ENCODE data around the gene PHF21B. TPM values are rescaled to one million over a fixed set of nuclear protein-coding genes. Genes with fewer than 3 reads are reported as not detected.

The PHF21B gene
- total RNA-seq, 1 donor from 2014 or later, result 19.0 TPM

DNA sequence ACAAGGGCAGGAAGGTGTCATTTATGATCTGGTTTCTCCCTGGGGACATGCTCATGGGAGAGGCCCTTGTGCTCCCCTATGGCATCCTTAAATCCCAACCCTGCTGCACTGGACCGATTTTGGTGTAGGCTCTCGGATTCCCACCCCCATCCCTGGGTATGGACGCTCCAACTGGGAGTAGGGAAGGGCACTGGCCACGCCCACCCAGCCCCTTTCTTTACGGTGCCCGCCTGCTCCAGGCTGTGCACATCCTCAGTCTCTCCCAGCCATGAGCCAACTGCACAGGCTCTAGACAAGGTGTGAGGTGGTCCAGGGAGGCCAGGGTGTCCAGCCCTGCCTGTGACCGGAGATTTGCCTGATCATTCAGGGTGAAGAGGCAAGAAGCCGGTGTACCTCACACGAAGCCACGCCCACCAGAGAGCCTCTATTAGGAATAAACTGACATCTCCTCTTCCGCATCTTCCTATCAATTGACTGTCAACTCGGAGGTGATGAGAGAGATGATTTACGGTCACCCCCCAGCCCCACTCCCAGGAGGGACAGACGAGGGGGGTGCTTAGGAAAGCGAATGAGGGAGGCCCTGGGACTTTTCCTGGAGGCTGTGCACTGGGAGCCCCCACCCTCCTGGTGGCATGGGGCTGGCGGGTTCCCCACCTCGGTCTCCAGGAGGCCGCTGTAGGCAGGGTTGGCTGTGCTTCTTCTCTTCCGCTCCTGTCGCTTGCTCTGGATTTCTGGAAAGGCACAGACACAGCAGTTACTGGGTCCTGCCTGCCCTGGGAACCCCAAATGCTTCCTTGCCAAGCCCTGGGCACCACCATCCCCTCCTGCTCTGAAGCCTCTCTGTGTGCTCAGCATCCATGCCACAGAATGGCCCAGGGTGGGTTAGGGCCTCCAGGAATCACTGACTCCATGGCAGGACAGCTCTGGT, 116.7 kb downstream of the PHF21B start:
- Mint-ChIP-seq H3K4me1 (ENCODE audit: unreplicated experiment) (no peaks in the 10 kb centered on the region), H3K9me3 (no peaks in the 10 kb centered on the region), H3K27ac (no peak overlapping the region), H3K27me3 (no peaks in the 10 kb centered on the region), H3K4me3 (no peak overlapping the region), H3K36me3 (no peaks in the 10 kb centered on the region)
- DNase-seq (ENCODE audit: extremely low spot score, unreplicated experiment), result no peak
- TF ChIP-seq, protein P1, sequence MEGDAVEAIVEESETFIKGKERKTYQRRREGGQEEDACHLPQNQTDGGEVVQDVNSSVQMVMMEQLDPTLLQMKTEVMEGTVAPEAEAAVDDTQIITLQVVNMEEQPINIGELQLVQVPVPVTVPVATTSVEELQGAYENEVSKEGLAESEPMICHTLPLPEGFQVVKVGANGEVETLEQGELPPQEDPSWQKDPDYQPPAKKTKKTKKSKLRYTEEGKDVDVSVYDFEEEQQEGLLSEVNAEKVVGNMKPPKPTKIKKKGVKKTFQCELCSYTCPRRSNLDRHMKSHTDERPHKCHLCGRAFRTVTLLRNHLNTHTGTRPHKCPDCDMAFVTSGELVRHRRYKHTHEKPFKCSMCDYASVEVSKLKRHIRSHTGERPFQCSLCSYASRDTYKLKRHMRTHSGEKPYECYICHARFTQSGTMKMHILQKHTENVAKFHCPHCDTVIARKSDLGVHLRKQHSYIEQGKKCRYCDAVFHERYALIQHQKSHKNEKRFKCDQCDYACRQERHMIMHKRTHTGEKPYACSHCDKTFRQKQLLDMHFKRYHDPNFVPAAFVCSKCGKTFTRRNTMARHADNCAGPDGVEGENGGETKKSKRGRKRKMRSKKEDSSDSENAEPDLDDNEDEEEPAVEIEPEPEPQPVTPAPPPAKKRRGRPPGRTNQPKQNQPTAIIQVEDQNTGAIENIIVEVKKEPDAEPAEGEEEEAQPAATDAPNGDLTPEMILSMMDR (conservative IDR thresholded peaks at IDR 0.05), result no peak

DNA sequence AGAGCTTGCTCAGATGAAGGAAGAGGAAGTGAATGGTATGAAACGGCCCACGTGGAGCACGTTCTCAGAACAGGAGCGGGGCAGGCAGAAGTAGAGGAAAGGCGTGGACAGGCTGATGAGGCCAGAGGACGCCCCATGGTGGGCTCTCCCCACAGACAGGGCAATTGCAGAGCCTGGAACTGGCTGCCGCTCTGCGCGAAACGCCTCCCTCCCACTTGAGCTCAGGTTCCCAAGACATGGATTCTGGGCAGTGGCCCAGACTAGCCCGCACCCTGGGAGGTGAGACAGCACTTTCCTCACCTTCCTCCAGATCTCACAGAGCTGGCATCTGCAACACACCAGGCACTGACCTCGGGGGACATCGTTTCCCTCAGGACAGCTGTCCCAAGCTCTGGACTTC, 117.6 kb downstream of the PHF21B start:
- no peaks in the 10 kb centered on the region for H3K27me3 Mint-ChIP-seq
- H3K9me3 Mint-ChIP-seq, result no peaks in the 10 kb centered on the region
- no peak overlapping the region for H3K27ac Mint-ChIP-seq
- no peak for DNase-seq (ENCODE audit: extremely low spot score, unreplicated experiment)
- TF ChIP-seq, protein P1 (conservative IDR thresholded peaks at IDR 0.05), result no peak
- H3K4me1 Mint-ChIP-seq (ENCODE audit: unreplicated experiment), result no peaks in the 10 kb centered on the region
- no peaks in the 10 kb centered on the region for H3K36me3 Mint-ChIP-seq
- no peak overlapping the region for H3K4me3 Mint-ChIP-seq

DNA sequence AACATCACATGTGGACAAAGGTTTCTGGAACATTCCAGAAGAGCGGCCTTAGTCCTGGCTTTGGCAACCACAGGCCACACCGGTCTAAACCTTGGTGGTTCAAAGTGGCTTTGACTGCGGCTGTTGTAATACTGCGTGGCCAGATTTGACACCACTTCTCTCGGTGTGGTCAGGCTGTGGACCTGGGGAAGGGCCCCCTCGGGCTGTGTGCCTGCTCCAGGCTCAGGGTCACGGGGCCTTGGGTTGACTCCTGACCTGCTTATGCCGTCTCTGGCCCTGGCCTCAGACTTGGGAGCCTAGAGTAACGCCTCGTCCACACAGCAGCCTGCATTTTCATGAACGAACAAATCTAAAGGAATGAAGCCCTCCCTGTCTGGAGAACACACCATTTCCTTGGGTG, 118.0 kb downstream of the PHF21B start:
- Mint-ChIP-seq H3K9me3 (no peaks in the 10 kb centered on the region), H3K27ac (no peak overlapping the region), H3K27me3 (no peaks in the 10 kb centered on the region), H3K4me1 (ENCODE audit: unreplicated experiment) (no peaks in the 10 kb centered on the region), H3K36me3 (no peaks in the 10 kb centered on the region), H3K4me3 (no peak overlapping the region)
- no peak for DNase-seq (ENCODE audit: extremely low spot score, unreplicated experiment)
- TF ChIP-seq, protein P1 (conservative IDR thresholded peaks at IDR 0.05), result no peak

DNA sequence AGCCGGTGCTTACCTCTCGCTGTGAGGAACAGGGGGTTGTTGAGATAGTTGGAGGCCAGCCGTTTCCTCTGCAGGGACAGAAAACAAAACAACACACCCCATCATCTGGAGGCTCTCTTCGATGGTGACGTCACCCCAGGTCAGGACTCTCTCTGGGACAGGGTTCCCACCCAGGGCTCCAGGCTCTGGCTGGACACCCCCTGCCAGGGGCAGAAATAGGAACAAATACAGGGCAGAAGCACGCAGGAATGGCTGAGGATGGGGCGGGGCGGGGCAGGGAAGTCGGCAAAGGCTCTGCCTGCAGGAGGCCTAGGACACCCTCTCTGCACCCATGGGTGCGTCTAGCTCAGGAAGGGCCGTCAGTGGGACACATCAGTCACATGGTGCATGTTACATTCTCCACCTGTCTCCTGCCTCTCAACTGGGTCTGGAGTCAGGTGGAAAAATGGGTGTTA, 118.5 kb downstream of the PHF21B start:
- H3K36me3 Mint-ChIP-seq, result no peaks in the 10 kb centered on the region

DNA sequence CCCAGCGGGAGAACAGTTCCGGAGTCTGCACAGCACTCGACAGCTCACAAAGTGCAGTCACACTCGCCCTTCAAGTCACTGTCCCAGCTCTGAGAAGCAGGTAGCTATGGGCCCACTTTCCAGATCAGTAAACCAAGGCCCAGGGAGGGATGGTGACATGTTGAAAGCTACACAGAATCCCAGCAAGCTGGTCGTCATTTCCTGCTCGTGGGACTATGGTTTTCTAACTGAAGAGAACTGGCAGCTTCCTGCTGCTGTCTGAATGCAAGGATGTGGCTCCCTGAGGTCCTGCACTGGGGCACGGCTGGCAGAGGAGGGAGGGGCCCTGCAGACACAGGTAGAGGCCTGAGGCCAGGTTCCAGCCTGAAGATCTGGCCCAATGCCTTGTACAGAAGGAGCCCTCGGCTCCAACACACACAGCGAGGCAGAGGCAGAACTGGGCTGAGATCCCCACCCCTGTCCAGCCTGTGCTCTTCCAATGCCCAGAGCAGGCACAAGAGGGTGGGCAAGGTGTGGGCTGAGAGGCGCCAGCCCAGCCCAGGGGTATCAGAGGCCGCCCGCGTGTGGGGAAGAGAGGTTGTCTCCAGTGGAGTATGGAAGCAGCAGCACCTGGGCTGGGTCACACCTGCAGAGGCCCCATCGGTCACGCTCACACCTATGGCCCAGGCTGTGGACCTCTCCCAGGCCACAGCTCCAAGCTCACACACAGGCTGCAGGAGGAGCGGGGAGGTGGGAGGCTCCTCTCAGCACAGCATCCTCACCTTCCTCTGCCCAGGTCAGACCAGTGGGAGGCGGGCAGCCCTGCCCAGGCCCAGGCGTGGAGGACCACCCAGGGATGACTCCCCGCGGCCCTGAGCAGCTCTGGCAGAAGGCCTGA, 119.2 kb downstream of the PHF21B start:
- H3K36me3 Mint-ChIP-seq, result no peaks in the 10 kb centered on the region
- TF ChIP-seq, protein P1 (conservative IDR thresholded peaks at IDR 0.05), result no peak

More for the DNA sequence above, 118.5 kb downstream of the PHF21B start:
- TF ChIP-seq, protein P1 (conservative IDR thresholded peaks at IDR 0.05), result no peak
- H3K4me1 Mint-ChIP-seq (ENCODE audit: unreplicated experiment), result no peaks in the 10 kb centered on the region
- no peak for DNase-seq (ENCODE audit: extremely low spot score, unreplicated experiment)
- H3K9me3 Mint-ChIP-seq, result no peaks in the 10 kb centered on the region
- H3K27me3 Mint-ChIP-seq, result no peaks in the 10 kb centered on the region
- H3K27ac Mint-ChIP-seq, result no peak overlapping the region
- no peak overlapping the region for H3K4me3 Mint-ChIP-seq

More for the DNA sequence above, 119.2 kb downstream of the PHF21B start:
- no peak for DNase-seq (ENCODE audit: extremely low spot score, unreplicated experiment)
- Mint-ChIP-seq H3K9me3 (no peaks in the 10 kb centered on the region), H3K4me1 (ENCODE audit: unreplicated experiment) (no peaks in the 10 kb centered on the region), H3K27me3 (no peaks in the 10 kb centered on the region), H3K27ac (no peak overlapping the region), H3K4me3 (no peak overlapping the region)
